ENCODE results near the gene FUT1.
"Not testable (repeated sequence)": the region's sequence is repeated elsewhere in the genome, so short reads cannot be mapped to it uniquely, and the experiment has no call there.

Gene FUT1

DNA sequence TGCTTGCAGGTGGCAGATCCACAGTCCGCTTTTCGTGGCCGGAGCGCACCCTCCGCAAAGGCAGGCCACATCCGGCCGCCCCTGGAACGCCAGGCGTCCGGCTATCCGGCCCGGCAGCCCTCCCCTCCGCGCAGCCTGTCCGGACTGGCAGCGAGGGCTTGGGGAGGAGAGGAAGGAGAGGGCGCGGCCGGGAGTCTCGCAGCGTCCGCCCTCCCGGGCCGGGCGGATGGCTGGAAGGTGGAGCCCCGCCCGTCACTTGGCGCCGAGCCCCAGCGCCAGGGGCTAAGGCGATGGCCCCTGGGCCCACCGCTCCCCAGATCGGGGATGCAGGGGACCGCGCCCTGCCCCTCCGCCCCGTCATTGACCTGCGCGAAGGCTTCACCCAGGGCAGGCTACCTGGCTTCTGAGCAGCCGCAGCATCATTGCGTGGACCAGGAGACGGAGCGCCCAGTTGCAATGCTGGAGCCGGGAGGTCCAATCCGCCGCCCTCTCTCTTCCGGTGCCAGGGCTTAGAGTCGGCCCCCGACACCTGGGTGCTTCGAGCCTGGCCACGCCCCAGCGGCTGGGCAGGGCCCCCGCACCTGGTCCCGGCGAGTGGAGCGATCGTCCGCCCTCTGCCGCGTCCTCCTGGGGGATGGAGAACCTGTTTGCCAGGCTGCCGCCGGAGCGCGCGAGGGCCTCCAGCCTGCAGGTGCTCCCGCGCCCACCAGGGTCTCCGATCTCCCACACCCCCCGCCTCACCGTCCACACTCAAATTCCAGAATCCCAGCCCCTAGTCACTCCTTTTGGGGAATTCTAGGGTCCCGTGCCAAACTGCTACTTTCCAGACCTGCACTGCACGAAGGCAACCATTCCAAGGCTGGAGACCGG, at the start of gene FUT1:
FUT1 (minus strand) TSS at position 146 of the 870 bp plus-strand sequence. CDS start 1,360 bp downstream, outside the sequence.
- peak; percentile 55 for DNase-seq
- in situ Hi-C loops (cut with MboI; ENCODE audit: low pct_unique_long_range_greater_than_20kb, low sequenced_read_pairs): no loop called here

DNA sequence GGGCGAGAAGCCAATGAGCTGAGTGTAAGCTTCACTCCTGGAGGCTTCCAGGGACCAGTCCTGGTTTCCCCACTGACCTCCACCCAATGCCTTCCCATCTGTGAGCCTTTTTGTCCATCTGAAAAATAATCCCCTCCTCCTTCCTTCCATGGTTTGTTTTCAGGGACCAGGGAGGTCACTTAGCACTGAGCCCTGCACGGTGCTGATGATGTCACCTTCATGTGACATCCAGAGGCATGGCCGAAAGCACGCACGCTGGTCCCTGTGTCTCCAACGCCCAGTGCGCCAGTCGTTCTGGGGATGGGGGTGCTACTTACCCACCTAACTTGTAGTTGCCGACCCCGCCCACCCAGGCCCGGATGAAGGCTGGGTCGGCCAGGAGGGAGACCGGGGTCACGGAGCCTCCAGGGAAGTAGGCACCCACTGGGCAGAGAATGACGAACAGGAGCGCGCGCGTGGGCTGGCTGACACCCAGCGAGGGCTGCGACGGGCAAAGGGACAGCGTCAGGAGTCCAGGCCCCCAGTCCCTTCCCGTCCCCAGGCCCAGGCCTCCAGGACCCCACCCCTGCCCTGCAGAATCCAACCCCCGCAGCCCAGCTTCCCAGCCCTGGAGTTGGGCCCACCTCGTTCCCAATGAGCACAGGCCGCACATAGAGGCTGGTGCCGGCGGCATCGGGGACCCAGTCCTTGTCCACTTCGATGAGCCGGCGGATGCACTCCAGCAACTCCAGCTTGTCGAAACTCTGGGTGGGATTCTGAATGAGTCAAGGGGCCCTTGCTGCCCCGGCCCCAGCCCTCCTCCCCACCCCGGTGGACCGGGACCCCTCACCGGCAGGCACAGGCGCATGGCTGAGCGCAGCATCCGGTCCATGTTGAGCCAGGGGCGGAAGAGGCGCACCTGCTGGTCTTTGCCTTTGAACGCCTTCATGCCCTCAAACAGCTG, 47.2 kb upstream of the FUT1 start:
- no peak for DNase-seq
- in situ Hi-C loops (cut with MboI; ENCODE audit: low pct_unique_long_range_greater_than_20kb, low sequenced_read_pairs): no loop called here

DNA sequence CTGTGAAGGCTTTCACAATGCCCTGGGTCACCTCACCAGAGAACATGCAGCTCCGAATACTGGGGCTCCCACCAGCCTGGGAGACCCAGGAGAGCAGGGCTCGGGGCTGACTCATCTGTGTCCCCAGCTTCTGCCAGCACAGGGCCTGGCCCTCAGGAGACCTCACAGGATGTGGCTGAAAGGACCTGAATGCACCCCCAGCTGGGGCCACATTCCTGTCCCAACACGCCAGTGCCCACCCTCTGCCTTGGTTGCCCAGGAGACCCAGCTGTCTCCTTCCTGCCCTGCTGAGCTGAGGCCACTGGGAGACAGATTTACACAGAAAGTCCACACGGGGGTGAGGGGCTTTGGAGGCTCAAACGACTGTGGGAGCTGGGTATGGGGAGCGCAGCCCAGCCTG, 46.5 kb upstream of the FUT1 start:
- no peak for DNase-seq
- in situ Hi-C loops (cut with MboI; ENCODE audit: low pct_unique_long_range_greater_than_20kb, low sequenced_read_pairs): no loop called here

DNA sequence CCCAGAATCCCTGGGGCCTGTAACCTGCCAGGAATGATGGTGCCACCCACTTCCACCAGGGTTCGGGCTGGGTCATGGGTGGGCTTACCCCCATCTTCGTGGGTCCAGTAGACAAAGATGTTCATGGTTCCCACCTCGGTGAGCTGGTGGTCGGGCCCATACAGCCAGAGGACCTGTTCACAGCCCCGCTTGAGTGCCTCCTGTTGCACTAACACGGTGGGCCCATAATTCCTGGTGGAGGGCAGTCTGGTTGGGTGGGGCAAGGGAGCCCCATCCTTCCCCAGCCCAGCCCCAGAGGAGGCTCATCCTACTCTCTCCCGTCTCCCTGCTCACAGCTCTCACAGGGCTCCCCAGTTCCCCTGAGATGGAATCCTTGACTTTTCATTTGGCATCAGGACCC, 44.7 kb upstream of the FUT1 start:
- DNase-seq: no peak
- in situ Hi-C loops (cut with MboI; ENCODE audit: low pct_unique_long_range_greater_than_20kb, low sequenced_read_pairs): no loop called here

DNA sequence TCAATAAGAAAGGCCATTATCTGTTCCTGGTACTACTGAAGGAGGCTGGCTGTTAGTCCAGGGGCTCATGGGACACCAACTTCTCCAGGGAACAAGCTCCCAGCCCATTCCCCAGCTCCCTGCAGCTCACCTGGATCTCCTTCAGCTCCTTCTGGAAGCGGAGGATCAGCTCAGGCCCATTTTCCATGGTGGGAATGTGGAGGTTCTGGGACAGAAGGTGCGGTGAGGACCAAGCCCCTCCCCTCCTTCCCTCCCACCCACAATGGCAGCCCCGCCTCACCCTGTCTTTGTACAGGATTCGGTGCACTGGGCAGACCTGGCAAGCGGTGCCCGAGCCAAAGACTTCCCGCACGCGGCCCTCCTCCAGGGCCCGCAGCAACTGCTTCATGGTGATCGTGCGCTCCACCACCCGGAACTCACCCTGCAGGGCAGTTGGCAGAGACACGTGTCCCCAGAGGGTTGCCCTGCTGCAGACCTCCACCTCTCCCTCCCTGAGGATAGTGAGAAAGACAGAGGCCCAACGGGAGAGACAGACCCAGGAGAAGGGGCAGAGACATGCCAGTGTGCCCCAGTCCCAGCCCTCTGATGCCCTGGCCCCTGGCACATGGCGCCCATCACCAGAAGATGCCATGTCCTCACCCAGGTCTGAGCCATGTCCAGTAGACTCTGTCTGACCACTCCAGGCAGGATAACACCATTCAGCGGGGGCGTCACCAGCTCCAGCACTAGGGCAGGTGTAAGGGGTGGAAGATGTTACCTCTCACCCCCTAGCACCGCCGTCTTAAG, 44.0 kb upstream of the FUT1 start:
- DNase-seq: no peak
- in situ Hi-C loops (cut with MboI; ENCODE audit: low pct_unique_long_range_greater_than_20kb, low sequenced_read_pairs): no loop called here

DNA sequence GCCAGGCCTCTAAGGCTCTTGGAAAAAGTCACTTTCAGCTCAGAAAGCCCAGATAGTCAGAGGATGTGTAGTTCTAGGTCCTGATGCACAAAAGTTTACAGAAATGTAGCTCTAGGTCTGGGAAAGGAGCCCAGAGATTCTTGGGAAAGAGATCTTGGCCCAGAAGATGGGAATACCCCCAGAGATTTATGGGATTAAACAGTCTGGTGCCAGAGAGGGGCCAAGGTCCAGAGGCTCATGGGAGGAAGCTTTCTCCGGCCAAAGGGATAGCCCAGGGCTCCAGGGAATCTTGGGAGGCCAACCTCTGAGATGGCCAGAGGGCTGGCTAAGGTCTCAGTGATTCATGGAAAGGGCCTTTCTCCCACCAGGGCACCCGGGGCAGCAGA, 43.2 kb upstream of the FUT1 start:
- in situ Hi-C loops (cut with MboI; ENCODE audit: low pct_unique_long_range_greater_than_20kb, low sequenced_read_pairs): no loop called here
- DNase-seq: no peak

DNA sequence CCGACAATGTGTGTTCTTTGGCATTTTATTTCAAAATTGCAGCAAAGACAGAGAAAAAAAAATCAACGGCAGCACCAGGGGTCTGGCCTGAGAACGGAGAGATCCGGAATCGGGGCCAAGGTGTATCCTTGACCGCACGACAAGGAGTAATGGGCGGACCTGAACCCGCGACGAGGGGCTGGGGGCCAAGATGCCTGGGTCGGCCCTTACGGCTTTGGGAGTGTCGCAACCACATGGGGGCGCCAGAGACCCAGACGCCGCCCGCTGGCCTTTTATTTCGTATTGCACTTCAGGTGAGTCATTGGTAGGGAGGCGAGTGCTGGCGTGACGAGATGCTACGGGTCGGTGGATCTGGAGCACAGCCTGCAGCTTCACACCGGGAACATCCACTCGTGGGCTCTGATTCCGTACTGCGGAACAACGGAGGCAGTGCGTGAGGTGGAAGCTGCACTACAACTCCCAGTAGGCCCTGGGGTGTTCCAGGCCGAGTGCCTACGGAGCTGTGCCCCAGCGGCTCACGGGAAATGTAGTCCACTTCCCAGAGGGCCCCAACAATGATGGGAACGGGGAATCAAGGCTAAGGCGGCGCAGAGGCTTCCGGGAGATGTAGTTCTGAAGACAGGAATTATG, 42.7 kb upstream of the FUT1 start:
- no peak for DNase-seq
- in situ Hi-C loops (cut with MboI; ENCODE audit: low pct_unique_long_range_greater_than_20kb, low sequenced_read_pairs): no loop called here

DNA sequence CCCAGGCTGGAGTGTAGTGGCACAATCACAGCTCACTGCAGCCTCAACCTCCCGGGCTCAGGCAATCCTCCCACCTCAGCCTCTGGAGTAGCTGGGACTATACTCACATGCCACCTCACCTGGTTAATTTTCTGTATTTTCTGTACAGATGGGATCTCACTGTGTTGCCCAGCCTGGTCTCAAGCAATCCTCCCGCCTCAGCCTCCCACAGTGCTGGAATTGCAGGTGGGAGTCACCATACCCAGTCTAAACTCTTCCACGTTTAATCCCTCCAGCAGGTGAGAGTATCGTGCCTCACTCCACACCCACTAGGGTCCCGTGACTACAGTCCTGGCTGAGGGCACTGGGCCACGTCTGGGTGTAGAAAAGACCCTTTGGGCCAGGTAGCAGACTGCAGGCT, 41.9 kb upstream of the FUT1 start:
- in situ Hi-C loops (cut with MboI; ENCODE audit: low pct_unique_long_range_greater_than_20kb, low sequenced_read_pairs): no loop called here
- no peak for DNase-seq

DNA sequence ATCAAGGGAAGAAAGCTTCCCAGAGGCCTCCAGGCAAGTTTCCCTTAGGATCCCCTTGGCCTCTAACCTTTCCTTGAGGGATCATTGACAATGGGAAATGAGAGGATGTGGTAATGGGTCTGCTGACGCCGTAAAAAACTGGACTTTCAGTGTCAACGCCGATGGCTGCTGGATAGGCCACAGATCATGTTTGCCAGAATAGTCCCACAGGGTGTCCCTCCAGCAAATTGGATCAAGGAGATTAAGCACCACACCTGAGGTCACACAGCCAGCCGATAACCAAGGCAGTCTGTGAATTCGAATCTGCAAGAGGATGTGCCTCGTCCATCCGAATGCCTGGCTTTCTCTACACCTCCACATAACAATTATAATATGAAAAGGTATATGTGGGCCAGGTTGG, 40.8 kb upstream of the FUT1 start:
- no peak for DNase-seq
- in situ Hi-C loops (cut with MboI; ENCODE audit: low pct_unique_long_range_greater_than_20kb, low sequenced_read_pairs): no loop called here

DNA sequence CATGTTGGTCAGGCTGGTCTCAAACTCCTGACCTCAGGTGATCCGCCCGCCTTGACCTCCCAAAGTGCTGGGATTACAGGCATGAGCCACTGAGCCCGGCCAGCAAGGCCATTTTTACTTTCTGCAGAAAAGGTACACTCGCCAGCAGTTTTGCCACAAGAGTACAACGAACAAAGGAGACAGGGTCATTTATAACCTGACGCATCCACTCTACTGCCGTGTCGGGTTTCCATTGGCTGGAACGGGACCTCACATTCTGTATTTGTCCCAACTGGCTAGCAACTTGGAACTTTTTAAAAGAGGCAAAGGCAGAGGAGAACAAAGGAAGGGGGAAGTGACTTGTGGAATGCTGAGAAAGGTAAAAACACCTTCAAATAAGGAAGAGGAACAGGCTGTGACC, 34.9 kb upstream of the FUT1 start:
- in situ Hi-C loops (cut with MboI; ENCODE audit: low pct_unique_long_range_greater_than_20kb, low sequenced_read_pairs); DNase-seq: not testable (repeated sequence)

DNA sequence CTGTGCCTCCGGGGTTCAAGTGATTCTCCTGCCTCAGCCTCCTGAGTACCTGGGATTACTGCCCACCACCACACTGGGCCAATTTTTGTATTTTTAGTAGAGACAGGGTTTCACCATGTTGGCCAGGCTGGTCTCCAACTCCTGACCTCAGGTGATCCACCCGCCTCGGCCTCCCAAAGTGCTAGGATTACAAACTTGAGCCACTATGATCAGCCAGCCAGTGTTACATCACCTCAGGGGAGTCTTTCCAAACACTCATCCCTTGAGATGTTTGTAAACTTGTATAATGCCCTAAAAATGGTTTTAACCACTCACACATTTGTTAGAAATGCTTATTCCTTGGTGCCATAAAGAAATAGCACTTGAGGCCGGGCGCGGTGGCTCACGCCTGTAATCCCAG, 34.0 kb upstream of the FUT1 start:
- in situ Hi-C loops (cut with MboI; ENCODE audit: low pct_unique_long_range_greater_than_20kb, low sequenced_read_pairs); DNase-seq: not testable (repeated sequence)

DNA sequence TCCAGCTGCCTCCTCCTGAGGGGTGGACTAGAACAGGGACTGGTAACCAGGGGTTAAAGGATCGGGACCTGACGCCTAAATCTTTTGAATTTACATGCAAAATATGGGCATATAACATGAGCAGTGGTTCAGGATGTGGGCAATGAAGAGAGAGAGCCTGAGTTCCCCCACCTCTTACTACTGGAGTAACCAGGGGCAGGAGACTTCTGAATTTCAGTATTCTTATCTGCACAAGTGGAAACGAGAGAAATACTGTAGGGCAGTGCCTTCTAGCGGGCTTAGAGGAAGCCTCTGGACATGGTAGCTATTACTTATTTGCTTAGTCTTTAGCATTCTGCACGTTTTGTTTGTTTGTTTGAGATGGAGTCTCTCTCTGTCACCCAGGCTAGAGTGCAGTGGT, 32.1 kb upstream of the FUT1 start:
- in situ Hi-C loops (cut with MboI; ENCODE audit: low pct_unique_long_range_greater_than_20kb, low sequenced_read_pairs): no loop called here
- DNase-seq: no peak

DNA sequence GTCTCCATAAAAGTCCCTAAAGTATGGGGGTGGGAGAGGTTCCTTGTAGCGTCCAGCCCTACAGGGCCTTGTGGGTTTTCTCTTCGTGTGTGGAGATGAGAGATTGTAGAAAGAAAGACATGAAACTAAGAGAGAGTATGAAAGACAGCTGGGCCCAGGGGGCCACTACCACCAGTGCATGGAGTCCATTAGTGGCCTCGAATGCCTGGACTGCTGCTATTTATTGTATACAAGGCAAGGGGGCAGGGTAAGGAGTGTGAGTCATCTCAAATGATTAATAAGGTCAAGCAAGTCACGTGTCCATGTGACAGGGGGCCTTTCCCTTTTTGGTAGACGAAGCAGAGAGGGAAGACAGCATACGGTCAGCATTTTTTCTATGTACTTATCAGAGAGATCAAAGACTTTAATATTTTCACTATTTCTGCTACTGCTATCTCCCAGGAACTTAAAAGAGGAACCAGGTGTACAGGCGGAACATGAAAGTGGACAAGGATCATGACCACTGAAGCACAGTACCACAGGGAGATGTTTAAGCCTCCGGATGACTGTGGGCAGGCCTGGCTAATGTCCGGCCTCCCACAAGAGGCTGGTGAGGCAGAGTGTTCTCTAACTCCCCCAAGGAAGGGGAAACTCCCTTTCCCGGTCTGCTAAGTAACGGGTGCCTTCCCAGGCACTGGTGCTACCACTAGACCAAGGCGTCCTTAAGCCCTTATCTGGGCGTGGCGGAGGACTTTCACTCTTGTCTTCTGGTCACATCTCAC, 28.4 kb upstream of the FUT1 start:
- DNase-seq: peak; percentile 32

DNA sequence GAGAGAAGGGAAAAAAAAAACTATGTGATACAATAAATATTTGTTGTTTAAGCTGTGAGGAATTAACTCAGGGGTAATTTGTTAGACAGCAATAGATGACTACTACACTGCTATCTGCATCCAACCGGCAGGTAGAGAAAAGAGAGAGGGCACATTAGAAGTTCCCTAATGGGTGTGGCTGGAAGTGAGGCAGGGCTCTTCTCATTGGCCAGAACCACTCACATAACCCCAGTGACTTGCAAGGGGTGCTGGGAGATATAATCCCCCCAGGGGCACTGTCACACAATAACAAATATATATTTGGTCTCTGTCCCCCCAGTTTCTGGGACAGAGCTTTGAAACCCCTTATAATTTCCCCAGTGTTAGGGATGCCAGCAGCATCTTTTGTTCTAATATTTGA, 27.2 kb upstream of the FUT1 start:
- no peak for DNase-seq
- in situ Hi-C loops (cut with MboI; ENCODE audit: low pct_unique_long_range_greater_than_20kb, low sequenced_read_pairs): no loop called here

More for the DNA sequence above, 28.4 kb upstream of the FUT1 start:
- in situ Hi-C loops (cut with MboI; ENCODE audit: low pct_unique_long_range_greater_than_20kb, low sequenced_read_pairs): no loop called here

DNA sequence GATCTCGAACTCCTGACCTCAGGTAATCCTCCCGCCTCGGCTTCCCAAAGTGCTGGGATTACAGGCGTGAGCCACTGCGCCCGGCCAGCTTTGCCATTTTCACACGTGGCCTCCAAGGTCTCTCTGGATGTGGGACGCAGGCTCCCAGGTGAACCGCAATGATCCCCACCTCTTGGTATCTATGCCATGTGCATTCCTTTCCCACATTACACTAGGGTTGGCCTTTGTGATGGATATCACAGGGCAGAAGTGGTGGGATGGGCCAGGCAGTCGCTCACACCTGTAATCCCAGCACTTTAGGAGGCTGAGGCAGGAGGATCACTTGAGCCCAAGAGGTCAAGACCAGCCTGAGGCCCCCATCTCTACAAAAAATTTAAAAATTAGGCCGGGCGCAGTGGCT, 25.3 kb upstream of the FUT1 start:
- in situ Hi-C loops (cut with MboI; ENCODE audit: low pct_unique_long_range_greater_than_20kb, low sequenced_read_pairs): no loop called here
- DNase-seq: no peak

DNA sequence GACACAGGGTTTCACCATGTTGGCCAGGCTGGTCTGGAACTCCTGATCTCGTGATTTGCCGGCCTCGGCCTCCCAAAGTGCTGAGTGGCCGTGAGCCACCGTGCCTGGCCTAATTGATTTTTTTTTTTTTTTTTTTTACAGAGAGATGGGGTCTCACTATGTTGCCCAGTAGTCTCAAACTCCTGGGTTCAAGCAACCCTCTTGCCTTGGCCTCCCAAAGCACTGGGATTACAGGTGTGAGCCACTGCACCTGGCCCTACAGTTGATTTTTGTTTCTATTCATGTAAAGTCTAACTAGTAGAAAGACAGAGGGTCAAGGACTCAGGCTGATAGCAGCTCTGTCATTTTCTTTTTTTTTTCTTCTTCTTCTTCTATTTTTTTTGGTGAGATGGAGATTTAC, 24.7 kb upstream of the FUT1 start:
- in situ Hi-C loops (cut with MboI; ENCODE audit: low pct_unique_long_range_greater_than_20kb, low sequenced_read_pairs): no loop called here

DNA sequence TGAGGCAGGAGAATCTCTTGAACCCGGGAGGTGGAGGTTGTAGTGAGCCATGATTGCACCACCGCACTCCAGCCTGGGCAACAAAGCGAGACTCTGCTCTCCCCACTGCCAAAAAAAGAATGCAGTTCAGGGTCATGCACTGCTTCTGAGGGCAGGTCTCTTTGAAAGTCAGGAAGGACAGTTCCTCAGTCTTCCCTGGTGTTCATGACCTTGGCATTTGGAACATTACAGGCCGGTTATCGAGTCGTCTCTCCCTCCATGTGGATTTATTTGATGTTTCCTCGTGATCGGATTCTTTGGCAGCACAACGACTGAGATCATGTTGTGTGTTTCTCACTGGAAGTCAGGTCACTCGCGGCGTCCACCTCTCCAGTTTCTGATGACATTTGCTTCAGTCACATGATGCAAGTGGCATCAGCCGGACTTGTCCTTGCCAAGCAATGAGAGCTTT, 20.1 kb upstream of the FUT1 start:
- in situ Hi-C loops (cut with MboI; ENCODE audit: low pct_unique_long_range_greater_than_20kb, low sequenced_read_pairs): no loop called here
- no peak for DNase-seq

More for the DNA sequence above, 24.7 kb upstream of the FUT1 start:
- no peak for DNase-seq

Measured in KBM-7 (cell line).